SH-SY5Y (cell line): ENCODE measurements around the gene TRIO.

Experiments used
- GATA2 ChIP-seq: IDR thresholded peaks from 2 replicates; pipeline ENCODE4 v1.6.1; 2011; ENCODE audit warnings: mild to moderate bottlenecking, low read depth, low read length
- GATA3 ChIP-seq: IDR thresholded peaks from 2 replicates; pipeline ENCODE4 v1.6.1; 2011; ENCODE audit warnings: low read depth, mild to moderate bottlenecking, low read length, moderate library complexity

GRCh38 chr5:14213253-14213652 lies 70.1 kb downstream of the TRIO start:
- TF ChIP-seq GATA3 (no peak), GATA2 (no peak)
